HG03064 (cell line): ENCODE measurements around the gene PNCK.

Experiments
- ATAC-seq: cut with Tn5 transposase; IDR thresholded peaks from one replicate; pipeline ENCODE4 v1.9.1; 2021; ENCODE audit warnings: low read depth; ENCODE audit not compliant: unreplicated experiment

PNCK gene

DNA sequence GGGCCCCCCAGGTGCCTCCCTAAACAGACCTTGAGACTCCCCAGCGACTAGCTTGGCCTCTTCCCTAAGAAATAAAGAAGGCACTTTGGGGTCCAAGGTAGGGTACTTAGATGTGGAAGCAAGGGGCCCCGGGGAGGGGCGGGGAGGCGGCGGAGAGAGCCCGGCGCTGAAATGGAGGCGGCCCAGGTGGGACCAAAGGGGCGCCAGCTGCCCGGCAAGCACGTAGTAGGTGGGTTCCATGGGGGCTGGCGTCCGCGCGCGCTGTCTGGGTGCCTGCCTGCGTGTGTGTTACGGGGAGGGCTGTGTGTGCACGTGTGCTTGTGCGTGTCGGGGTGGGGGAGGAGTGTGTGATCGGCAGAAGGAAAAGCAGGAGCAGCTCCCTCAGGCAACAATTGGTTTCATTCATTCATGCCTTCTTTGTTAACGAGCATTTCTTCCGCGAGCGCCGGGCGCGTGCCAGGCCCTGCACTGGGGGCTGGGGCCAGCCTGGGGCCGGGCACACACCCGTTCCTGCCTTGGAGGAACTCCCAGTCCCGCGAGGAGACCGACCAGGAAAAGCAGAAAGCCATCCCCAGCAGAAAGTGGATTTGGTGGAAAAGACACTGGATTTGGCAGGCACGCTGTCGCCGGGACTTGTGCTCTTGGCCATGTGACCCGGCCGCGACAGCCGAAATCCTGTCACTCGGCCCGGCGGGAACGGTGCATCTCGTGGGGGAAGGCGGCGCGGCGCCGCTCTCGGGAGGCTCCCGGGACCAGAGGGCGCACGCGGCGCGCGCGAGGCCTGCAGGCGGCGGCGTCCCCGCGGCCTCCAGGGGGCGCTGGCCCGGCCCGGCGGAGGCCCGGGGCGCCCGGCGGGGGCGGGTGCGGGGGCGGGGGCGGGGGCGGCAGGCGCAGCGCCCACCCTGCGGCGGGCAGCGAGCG, 29.9 kb downstream of the PNCK start:
- ATAC-seq = no peak

DNA sequence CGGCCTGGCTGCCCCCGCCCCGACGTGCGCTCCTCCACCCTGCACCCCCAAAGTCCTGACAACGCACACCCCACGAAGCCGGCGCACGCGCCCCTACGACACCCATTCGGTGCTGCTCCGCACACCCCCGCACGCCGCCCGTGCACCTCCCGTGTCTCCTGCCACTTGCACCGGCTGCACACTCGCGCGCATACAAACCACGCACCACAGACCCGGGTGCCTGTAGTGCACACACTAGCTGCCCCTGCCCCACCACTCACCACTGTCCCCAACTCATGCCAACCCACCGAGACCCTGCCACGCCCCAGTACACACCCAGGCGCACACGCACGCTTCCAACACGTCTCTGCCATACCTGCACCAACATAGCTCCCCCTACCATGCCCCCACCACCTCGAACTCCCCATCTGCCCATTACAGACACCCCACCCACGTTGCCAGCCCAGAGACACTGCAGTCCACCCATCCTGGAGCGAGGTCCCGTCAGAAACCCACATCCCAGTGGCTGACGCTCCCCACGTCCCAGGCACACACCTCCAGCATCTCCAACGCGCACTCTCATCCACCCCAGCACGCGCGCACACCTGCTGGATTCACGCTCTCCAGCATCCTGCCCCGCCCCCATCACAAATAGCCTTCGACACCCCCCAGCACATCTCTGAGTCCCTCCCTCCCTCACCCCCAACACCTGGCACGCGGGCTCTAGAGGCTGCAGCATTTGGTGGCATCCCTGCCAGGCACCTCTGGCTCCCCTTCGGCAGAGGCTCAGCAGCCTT, 30.8 kb downstream of the PNCK start:
- ATAC-seq = no peak

GRCh38 chrX:153642051-153642654, 31.5 kb downstream of the PNCK start:
- no peak for ATAC-seq

GRCh38 chrX:153641627-153642026, 32.0 kb downstream of the PNCK start:
- no peak for ATAC-seq

- ATAC-seq = no peak
Measured at GRCh38 chrX:153640736-153641575, 32.7 kb downstream of the PNCK start.

GRCh38 chrX:153640045-153640686, 33.4 kb downstream of the PNCK start:
- ATAC-seq = no peak

- no peak for ATAC-seq
Measured at GRCh38 chrX:153639177-153640044, 34.2 kb downstream of the PNCK start.

GRCh38 chrX:153638436-153639176, 35.0 kb downstream of the PNCK start:
- no peak for ATAC-seq

GRCh38 chrX:153638041-153638371, 35.6 kb downstream of the PNCK start:
- ATAC-seq = no peak

DNA sequence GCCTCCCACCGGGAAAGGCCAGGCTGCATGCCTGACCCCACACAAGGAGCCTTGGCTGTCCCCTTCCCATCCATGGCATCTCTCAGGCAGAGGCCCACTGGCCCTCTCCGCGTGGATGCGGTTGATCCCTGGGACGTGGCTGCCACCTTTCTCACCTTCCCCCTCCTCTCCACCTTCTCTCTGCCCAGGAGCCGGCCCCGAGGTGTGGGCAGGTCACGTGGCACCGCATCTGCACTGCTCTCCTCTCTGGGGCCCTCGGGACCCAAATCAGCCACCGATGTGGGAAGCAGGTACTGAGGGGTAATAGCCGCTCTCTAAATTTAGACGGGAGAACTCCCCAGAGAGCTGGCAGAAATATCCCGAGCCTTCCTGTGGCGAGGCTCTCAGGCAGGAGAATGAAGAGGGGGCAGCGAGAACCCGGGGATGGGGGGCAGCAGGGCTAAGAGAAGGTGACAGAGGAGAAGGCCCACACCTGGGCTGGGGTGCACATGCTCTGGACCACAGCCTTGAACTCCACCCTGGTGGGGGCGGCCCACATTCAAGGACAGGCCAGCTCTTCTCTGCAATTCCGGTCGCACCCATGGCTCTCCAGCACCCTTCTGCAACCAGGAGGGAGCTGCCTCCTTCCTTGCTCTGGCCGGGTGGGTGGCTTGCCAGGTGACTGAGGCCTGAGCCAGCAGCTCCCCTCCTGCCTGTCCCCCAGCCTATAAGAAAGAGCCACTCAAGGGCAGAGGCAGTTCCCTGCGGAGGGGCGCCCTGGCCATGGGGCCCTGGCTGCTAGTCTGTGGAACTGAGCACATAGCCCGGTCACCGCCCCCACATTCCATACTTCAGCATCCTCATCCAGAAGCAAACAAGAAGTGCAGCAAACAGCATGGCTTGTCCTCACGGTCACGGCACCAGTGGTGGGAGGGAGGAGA, 36.2 kb downstream of the PNCK start:
- no peak for ATAC-seq

DNA sequence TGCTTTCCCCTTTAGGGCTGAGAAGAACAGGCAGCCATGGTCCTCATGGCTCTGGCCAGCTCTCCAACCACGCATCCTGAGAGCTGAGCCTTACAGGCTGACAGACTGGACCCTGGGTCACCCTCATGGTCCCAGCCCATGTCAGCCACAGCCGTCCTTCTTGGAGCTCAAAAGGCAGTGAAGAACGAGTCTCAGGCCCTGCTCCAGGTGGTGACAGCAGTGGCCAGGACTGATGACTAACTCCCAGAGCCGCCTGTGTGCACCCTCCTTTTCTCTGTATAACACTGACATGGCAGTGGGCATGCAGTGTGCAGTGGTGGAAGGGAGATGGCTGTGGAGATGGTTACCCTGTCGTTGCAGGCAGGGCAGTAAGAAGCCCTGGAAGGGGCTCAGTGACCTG, 36.9 kb downstream of the PNCK start:
- ATAC-seq = no peak

GRCh38 chrX:153635788-153636668, 37.6 kb downstream of the PNCK start:
- ATAC-seq = no peak

DNA sequence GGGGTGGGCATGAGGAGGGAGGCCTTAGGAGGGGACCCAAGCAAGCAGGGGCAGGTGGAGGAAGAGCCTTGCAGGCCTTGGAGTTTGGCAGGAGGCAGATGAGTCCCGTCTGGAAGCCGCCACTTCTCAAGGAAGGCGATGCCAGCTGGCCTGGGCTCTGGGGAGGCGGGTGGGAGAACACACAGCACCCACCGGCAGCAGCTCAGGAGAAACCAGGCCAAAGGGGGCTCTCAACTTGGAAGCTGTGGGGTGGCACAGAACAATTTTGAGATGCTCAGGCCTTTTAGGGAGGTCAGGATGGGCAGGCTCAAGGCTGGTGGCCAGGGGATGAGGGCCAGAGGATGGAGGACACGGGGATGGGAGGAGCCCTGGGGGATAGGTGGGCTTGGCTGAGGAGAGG, 38.2 kb downstream of the PNCK start:
- ATAC-seq = no peak

DNA sequence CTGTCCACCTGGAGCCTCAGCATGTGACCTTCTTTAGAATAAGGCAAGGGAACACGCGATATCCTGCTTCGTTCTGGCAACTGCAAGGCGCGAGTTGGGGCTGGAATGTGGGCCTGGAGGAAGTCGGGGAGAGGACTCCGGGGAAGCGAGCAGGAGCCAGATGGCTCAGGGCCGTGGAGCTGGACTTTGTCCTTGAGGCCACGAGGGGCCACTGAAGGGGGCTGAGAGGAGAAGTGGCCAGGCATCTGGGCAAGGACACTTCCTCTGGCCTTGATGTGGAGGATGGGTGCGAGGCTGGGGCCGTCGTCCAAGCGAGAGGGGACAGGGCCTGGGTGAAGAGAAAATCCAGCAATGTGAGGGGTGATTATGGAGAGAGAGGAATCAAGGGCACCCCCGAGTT, 38.8 kb downstream of the PNCK start:
- no peak for ATAC-seq

DNA sequence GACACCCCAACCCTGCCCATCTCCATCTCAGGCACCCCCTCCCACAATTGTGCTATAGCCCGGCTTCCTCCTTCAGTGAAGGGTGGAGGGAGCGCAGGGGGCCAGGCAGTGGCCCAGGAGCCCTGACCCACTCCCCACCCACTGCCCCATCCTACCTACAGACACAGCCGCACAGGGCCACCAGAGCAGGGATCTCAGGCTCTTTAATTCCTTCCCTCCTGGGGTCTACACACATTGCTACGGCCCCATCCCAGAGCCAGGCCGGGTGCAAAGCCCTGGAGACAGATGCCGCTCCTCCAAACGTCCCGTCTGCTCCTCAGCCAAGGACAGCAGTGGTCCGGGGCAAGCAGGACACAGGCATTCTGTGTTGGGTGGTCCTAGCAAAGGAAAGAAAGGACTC, 39.4 kb downstream of the PNCK start:
- ATAC-seq = no peak

DNA sequence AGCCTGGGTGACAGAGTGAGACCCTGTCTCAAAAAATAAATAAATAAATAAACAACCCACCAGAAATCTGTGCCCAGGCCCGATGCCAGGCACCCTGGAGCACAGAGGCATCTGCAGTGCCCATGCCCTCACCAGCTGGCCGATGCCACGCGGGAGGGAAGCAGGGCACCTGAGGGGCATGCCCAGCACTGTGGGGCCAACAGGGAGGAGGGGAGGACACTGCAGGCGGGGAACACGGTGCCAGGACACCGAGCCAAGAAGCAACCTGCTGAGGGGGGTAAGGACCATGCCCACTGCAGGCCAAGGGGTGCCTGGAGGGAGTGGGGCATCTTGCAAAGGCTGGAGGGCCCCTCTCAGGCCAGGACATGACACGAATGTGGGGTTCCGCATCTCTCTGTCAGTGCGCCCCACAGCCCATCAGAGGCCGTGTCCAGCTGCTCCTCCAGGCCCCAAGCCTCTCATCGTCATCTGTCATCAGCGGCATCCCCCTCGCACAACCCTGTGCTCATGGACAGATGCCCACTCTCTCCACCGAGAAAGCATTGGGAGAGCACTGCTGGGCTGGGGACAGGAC, 39.9 kb downstream of the PNCK start:
- no peak for ATAC-seq
